Right renal cortex interstitium (tissue), 3 donors: ENCODE data around the gene RASIP1. TPM values are rescaled to one million over a fixed set of nuclear protein-coding genes. Genes with fewer than 3 reads are reported as not detected.

ENCODE experiments used
- DNase-seq, 3 donors: peaks; one replicate each; pipeline ENCODE4 v3.0.0-alpha.2; 2013; ENCODE audit warnings: low read depth in 3 of 3, low spot score in 2 of 3
- polyA plus RNA-seq, 3 donors: library from polyadenylated mRNA; unstranded; fragments of 120-200 nt; gene quantifications; one replicate each; pipeline ENCODE4 v1.2.1, GENCODE V29; 2013; ENCODE audit not compliant: insufficient read length in 3 of 3

The RASIP1 gene
- polyA plus RNA-seq, 3 donors = 11.5 to 12.2 (median 11.8) TPM

GRCh38 chr19:48756686-48757085 is 16.3 kb upstream of the RASIP1 start:
- DNase-seq = no peak

DNA sequence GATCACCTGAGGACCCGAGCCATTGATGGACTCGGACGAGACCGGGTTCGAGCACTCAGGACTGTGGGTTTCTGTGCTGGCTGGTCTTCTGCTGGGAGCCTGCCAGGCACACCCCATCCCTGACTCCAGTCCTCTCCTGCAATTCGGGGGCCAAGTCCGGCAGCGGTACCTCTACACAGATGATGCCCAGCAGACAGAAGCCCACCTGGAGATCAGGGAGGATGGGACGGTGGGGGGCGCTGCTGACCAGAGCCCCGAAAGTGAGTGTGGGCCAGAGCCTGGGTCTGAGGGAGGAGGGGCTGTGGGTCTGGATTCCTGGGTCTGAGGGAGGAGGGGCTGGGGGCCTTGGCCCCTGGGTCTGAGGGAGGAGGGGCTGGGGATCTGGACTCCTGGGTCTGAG is 15.8 kb upstream of the RASIP1 start:
- no peak for DNase-seq

GRCh38 chr19:48755787-48756186 is 15.4 kb upstream of the RASIP1 start:
- DNase-seq = no peak

- DNase-seq = no peak
Measured at GRCh38 chr19:48755084-48755641, 14.8 kb upstream of the RASIP1 start, which contains the start of gene FGF21. FGF21 (plus strand) TSS chr19:48755524; CDS start chr19:48756237, 713 bp downstream.

DNA sequence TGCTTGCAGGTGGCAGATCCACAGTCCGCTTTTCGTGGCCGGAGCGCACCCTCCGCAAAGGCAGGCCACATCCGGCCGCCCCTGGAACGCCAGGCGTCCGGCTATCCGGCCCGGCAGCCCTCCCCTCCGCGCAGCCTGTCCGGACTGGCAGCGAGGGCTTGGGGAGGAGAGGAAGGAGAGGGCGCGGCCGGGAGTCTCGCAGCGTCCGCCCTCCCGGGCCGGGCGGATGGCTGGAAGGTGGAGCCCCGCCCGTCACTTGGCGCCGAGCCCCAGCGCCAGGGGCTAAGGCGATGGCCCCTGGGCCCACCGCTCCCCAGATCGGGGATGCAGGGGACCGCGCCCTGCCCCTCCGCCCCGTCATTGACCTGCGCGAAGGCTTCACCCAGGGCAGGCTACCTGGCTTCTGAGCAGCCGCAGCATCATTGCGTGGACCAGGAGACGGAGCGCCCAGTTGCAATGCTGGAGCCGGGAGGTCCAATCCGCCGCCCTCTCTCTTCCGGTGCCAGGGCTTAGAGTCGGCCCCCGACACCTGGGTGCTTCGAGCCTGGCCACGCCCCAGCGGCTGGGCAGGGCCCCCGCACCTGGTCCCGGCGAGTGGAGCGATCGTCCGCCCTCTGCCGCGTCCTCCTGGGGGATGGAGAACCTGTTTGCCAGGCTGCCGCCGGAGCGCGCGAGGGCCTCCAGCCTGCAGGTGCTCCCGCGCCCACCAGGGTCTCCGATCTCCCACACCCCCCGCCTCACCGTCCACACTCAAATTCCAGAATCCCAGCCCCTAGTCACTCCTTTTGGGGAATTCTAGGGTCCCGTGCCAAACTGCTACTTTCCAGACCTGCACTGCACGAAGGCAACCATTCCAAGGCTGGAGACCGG is 12.3 kb upstream of the RASIP1 start, which contains the start of gene FUT1:
Gene FUT1, minus strand, starts transcription at position 146 of the 870 bp plus-strand sequence. CDS start 1,360 bp downstream, outside the sequence.
- no peak for DNase-seq

DNA sequence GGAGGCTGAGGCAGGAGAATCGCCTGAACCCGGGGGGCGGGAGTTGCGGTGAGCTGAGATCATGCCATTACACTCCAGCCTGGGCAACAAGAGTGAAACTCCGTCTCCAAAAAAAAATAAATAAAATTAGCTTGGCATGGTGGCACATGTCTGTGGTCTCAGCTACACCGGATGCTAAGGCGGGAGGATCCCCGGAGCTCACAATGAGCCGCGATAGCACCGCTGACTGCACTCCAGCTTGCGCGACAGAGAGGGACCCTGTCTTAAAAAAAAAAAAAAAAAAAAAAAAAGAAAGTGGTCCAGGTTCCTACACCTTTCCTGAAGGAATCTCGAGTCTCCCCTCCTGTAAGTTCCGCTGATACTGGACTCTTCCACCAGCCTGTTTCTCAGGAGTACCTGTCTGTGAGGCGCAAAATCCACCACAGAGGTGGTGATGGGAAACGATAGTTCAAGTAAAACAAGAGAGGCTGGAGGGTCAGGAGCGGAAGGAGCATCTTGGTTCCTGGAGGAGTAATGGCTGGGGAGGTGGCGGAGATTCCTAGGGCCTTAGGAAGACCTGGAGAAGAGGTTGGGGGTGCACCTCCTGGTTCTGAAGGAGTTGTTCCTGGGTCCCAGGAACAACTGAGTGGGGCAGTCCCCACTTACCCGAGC is 11.6 kb upstream of the RASIP1 start:
- DNase-seq = no peak

DNA sequence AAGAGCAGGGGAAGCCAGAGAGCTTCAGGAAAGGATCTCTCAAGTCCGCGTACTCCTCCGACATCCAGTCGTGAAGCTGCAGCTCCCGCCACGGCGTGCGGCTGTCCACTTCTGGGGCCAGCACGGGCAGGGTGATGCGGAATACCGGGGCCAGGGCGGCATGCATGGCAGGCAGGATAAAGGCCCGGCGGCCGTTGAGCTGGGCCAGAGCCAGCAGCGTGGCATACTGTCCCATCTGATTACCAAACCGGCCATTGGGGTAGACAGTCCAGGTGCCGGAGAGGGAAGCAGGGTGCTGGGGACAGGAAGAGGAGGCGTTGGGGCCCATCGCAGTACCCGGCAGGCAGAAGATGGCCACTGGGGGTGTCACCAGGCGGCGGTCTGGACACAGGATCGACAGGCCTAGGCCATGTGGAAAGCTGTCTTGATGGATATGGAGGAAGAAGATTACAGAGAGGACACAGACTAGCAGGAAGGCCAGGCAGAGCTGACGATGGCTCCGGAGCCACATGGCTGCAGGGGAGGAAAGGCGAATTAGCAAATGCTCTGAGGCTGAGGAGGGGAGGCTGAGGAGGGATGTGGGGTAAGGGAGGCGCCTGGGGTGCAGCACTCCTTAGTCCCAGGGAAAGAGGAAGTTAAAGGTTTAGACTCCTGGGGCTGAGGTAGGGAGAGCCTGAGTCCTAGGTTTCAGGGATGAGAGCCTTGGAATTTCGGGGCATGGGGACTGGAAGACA is 10.5 kb upstream of the RASIP1 start:
- no peak for DNase-seq

DNA sequence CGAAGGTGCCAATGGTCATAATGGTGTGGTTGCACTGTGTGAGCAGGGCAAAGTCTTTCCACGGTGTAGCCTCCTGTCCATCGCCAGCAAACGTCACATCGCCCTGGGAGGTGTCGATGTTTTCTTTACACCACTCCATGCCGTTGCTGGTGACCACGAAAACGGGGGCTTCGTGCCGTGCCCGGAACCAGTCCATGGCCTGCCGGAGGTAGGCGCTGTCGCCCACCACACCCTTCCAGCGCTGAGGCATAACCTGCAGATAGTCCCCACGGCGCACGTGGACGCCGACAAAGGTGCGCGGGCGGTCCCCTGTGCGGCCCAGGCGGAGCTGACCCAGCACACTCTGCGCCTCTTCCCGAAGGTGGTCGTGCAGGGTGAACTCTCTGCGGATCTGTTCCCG is 9.9 kb upstream of the RASIP1 start:
- no peak for DNase-seq

- DNase-seq = no peak
Measured at GRCh38 chr19:48749571-48750198, 9.3 kb upstream of the RASIP1 start.

GRCh38 chr19:48746738-48747575 is 6.5 kb upstream of the RASIP1 start, which contains the start of gene IZUMO1:
IZUMO1 (minus strand) TSS chr19:48746909; CDS start chr19:48745859, 1,050 bp downstream.
- DNase-seq = peak; percentile 76 to 88 (median 87)

DNA sequence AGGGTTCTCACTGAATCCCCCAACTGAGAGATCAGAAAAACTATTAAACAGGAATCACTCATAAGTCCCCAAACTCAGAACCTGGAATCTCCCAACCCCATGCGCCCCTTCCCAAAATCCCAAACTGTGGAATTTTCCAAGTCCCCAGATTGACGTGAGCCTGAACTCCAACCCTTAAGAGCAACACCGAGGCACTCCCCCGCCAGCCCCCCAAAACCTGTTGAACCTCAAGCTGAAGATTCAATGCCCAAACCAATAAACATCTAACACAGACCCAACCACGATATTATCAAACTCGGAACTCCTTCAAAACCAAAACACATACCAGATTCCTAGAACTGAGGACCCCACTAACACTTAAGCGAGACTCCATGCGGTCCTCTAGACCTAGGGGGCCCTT is 5.7 kb upstream of the RASIP1 start:
- DNase-seq = no peak

DNA sequence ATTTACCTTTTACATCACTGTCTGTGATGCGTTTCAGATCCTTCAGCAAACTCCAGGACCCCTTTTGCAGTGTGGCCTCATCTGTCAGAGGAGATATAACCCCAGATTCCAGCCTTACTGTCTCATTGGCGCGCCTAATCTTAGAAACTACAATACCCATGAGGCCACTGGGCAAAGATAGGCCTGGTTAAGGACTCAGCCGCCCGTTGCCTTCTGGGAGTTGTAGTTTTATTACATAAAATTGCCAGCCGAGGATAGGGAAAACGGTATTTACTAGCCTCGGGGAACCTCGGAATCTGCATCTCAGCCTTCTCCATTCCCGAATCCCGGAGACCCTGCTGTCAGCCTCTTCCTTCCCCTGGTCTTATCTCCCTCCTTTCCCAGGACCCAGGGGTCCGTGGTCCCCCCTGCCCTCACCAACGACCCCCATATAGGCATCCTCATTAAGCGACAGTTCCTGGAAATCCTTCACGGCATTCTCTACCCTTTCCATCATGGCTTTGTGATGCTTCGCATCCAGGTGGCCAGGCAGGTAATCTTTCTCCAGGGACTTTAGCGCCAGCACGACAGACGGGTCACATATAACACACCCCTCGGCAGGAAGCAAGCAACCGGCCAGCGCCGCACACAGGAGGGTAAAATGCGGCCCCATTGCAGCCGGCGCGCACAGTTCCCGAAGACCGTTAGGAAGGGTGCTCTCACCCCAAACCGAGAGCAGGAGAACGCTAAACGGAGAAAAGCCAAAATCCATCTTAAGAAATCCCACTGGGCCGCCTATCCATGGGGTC is 5.0 kb upstream of the RASIP1 start:
- no peak for DNase-seq

DNA sequence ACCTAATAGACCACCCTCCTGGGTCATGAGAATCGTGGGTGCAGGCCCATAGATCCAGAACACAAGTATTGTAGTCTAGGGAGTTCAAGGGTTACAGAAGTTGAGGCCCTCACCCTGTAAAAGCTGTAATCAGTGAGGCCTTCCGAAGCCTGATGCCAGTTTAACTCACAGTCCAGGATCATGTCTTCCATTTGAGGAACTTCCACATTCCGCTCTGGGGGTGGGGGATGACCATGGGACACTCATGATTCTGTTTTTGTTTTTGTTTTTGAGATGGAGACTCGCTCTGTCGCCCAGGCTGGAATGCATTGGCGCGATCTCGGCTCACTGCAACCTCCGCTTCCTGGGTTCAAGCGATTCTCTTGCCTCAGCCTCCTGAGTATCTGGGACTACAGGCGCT is 1.7 kb upstream of the RASIP1 start:
- no peak for DNase-seq

- no peak for DNase-seq
Measured at GRCh38 chr19:48741129-48741999, 954 bp upstream of the RASIP1 start.

DNA sequence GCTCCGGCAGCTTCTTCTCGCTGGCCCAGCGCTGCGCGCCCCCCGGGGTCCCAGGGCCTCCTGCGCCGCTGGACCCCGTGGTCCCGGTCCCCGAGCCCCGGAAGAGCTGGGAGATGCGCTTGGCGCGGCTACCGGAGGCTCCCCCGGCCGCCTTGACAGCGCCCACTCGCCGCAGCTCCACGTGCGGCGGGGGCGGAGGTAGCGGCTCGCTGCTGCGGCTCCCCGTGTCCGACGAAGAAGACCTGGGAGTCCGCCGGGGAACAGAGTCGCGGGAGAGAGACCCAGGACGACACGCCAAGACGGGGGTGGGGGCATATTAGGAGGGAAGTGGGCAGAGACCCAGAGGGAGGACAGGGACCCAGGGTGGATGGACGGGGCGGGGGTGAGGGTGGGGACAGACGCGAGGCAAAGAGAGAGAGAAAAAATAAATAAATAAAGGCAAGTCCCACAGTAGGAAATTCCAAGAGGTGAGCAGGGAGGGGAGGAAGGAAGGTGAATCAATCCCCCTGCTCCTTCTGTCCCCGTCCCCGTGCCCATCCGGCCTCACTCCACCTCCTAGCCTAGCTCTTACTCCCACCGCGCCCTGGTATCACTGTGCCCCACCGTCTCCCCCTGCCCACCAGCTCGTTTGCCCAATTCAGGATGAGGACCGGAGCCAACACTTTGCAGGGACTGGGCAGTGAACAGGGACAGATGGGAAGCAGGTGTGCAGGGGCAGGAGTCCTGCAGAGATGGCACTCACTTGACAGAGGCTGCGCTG is 826 bp downstream of the RASIP1 start:
- no peak for DNase-seq

DNA sequence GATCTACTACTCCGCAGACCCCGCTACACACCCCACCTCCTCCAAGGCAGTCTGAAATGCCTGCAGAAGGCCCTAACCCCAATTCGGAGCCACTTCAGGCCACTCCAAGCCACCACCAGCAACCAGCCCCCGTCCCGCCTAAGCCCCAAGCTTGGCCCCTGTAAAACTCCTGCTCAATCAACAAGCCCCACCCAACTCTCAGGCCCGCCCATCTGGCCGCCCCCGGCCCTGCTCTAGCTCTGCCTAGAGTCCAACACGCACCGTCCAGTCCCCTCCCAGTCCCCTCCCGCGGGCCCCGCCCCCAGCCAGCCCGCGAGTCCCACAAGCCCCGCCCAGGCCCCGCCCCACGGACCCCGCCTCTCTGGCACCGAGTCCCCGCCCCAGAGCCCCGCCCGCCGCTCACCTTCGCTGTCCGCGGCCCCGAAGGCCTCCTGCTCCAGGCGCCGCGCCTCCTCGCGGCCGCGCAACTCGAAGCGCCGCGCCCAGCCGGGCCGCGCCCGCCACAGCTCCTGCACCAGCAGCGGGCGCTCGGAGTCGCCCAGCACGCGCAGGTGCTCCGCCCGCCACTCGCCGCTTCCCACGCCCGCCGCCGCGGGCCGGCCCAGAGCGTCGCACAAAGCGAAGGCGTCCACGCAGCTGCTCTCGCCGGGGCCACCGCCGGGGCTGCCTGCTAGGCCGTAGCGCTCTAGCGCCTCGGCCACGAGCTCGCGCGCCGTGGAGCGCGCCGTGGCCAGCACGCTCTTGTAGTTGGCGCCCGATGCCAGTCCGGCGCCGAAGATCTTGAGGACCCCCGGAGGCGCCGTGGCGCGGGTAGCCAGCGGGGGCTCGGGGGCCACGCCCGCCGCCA is 1.6 kb downstream of the RASIP1 start:
- no peak for DNase-seq
